Measurements from ENCODE around the gene BCDIN3D. TPM values are rescaled to one million over a fixed set of nuclear protein-coding genes. Genes with fewer than 3 reads are reported as not detected.

BCDIN3D gene
- total and polyA plus RNA-seq, 9 of the 15 experiments (the other 6 are each of a cell fraction or from before 2014, with no cell fraction given) = 3.7 to 6.9 (median 5.6) TPM

GRCh38 chr12:49868952-49869815 is 26.3 kb upstream of the BCDIN3D start (continued):
- peak; percentile 96 for TF ChIP-seq TCF3 (CRISPR knock-in tag; IDR thresholded peaks at IDR 0.05)
- TF ChIP-seq HNRNPH1 (optimal IDR thresholded peaks at IDR 0.05; ENCODE audit: low read depth, low read length) = no peak
- no peak for TF ChIP-seq ARHGAP35 (IDR thresholded peaks at IDR 0.05; ENCODE audit: partially characterized antibody)
- no peak for TF ChIP-seq WHSC1 (IDR thresholded peaks at IDR 0.05; ENCODE audit: low read length)
- no peak for TF ChIP-seq HDAC6 (IDR thresholded peaks at IDR 0.05; ENCODE audit: low read depth, low read length)
- peak; percentile 74; the same call in 1 of the 2 replicates for TF ChIP-seq E2F3 (CRISPR knock-in tag; IDR thresholded peaks at IDR 0.05)
- peak; percentile 29; the same call in 1 of the 2 replicates for TF ChIP-seq PHF8 (IDR thresholded peaks at IDR 0.05; ENCODE audit: borderline replicate concordance, low read length)
- TF ChIP-seq HNRNPK (IDR thresholded peaks at IDR 0.05; ENCODE audit: low read depth, low read length, poor library complexity, severe bottlenecking) = no peak
- peak; percentile 33; the same call in 1 of the 2 replicates for TF ChIP-seq ZNF79 (CRISPR knock-in tag; IDR thresholded peaks at IDR 0.05; ENCODE audit: low read depth)
- TF ChIP-seq XRCC3 (IDR thresholded peaks at IDR 0.05) = no peak
- no peak for TF ChIP-seq ASH1L (IDR thresholded peaks at IDR 0.05; ENCODE audit: borderline replicate concordance, low read depth, partially characterized antibody)
- no peak for TF ChIP-seq HNRNPL (IDR thresholded peaks at IDR 0.05; ENCODE audit: low read depth, low read length)
- TF ChIP-seq, protein P1, sequence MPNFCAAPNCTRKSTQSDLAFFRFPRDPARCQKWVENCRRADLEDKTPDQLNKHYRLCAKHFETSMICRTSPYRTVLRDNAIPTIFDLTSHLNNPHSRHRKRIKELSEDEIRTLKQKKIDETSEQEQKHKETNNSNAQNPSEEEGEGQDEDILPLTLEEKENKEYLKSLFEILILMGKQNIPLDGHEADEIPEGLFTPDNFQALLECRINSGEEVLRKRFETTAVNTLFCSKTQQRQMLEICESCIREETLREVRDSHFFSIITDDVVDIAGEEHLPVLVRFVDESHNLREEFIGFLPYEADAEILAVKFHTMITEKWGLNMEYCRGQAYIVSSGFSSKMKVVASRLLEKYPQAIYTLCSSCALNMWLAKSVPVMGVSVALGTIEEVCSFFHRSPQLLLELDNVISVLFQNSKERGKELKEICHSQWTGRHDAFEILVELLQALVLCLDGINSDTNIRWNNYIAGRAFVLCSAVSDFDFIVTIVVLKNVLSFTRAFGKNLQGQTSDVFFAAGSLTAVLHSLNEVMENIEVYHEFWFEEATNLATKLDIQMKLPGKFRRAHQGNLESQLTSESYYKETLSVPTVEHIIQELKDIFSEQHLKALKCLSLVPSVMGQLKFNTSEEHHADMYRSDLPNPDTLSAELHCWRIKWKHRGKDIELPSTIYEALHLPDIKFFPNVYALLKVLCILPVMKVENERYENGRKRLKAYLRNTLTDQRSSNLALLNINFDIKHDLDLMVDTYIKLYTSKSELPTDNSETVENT (CRISPR knock-in tag; IDR thresholded peaks at IDR 0.05) = 0 out of 2 replicates have a peak, but pooled peaks have one; percentile 16
- TF ChIP-seq PCBP1 (IDR thresholded peaks at IDR 0.05; ENCODE audit: low read depth, low read length, poor library complexity, severe bottlenecking) = no peak
- TF ChIP-seq E2F8 (IDR thresholded peaks at IDR 0.05; ENCODE audit: low read depth, partially characterized antibody) = peak; percentile 51
- no peak for TF ChIP-seq ZNF282 (CRISPR knock-in tag; IDR thresholded peaks at IDR 0.05)
- no peak for TF ChIP-seq THRA (IDR thresholded peaks at IDR 0.05)
- TF ChIP-seq LARP7 (IDR thresholded peaks at IDR 0.05) = no peak
- no peak for TF ChIP-seq ZNF253 (CRISPR knock-in tag; conservative IDR thresholded peaks at IDR 0.05)
- TF ChIP-seq HMG20A (CRISPR knock-in tag; conservative IDR thresholded peaks at IDR 0.05) = no peak
- TF ChIP-seq HNRNPUL1 (IDR thresholded peaks at IDR 0.05; ENCODE audit: low read length) = no peak
- TF ChIP-seq ZFP30 (CRISPR knock-in tag; IDR thresholded peaks at IDR 0.05; ENCODE audit: borderline replicate concordance) = no peak
